Type B pancreatic cell (in vitro differentiated cells): ENCODE results near the gene PLA2G3. TPM values are rescaled to one million over a fixed set of nuclear protein-coding genes. Genes with fewer than 3 reads are reported as not detected.
A peak's percentile ranks its signal among the peaks of the same experiment; 100 is the strongest.
"Not testable (repeated sequence)": the region's sequence is repeated elsewhere in the genome, so short reads cannot be mapped to it uniquely, and the experiment has no call there.

ENCODE experiments used
- DNase-seq: peaks from one replicate; pipeline ENCODE4 v3.0.0; 2021; ENCODE audit warnings: mixed read lengths; ENCODE audit not compliant: unreplicated experiment; ENCODE audit errors: extremely low spot score
- H3K27ac Mint-ChIP-seq: 2 replicates; pipeline ENCODE4 v1.8.0; 2021; ENCODE audit warnings: mild to moderate bottlenecking, mixed read lengths
- H3K27me3 Mint-ChIP-seq: 2 replicates; pipeline ENCODE4 v1.8.0; 2021; ENCODE audit warnings: mixed read lengths
- H3K36me3 Mint-ChIP-seq: 2 replicates; pipeline ENCODE4 v1.8.0; 2021; ENCODE audit warnings: mixed read lengths
- H3K4me1 Mint-ChIP-seq: one replicate; pipeline ENCODE4 v1.8.0; 2021; ENCODE audit warnings: mixed read lengths; ENCODE audit not compliant: unreplicated experiment
- H3K4me3 Mint-ChIP-seq: 2 replicates; pipeline ENCODE4 v1.8.0; 2021; ENCODE audit warnings: mild to moderate bottlenecking, mixed read lengths
- H3K9me3 Mint-ChIP-seq: 2 replicates; pipeline ENCODE4 v1.8.0; 2021; ENCODE audit warnings: mixed read lengths
- total RNA-seq: library from RNA; stranded (reverse); gene quantifications from 2 replicates; pipeline ENCODE4 v1.2.1, GENCODE V29; 2021; ENCODE audit warnings: low replicate concordance
- TF ChIP-seq, protein P1 (sequence below): fragments of 200-600 bp; sonication (generic); conservative IDR thresholded peaks from 2 replicates; pipeline ENCODE4 v1.5.0; 2021; ENCODE audit warnings: antibody characterized with exemption, mild to moderate bottlenecking

PLA2G3 gene
- total RNA-seq, 1 donor from 2014 or later = 0.75 TPM

DNA sequence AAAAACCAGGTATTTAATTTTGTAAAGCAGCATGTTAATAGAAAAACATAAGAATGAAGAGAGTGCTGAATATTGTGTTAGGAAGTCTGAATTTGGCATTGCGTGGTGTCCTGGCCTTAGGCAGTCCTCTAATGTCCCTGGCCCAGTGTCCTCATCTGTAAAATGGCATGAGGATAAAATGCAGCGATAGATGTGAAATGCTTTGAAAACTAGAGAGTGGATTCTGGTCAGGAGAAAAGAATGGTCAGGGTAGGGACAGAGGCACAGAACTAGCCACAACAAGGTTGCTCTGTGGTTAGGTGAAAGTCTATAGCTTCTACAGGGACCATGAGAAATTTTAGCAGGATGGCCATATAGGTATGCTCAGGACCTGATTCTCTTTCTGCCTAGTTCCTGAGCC lies 38.6 kb upstream of the PLA2G3 start:
- H3K9me3 Mint-ChIP-seq = no peaks in the 10 kb centered on the region
- no peak overlapping the region for H3K27ac Mint-ChIP-seq
- peaks cover 23% of the 10 kb centered on the region for H3K36me3 Mint-ChIP-seq
- DNase-seq = no peak
- no peak overlapping the region for H3K4me3 Mint-ChIP-seq
- TF ChIP-seq, protein P1, sequence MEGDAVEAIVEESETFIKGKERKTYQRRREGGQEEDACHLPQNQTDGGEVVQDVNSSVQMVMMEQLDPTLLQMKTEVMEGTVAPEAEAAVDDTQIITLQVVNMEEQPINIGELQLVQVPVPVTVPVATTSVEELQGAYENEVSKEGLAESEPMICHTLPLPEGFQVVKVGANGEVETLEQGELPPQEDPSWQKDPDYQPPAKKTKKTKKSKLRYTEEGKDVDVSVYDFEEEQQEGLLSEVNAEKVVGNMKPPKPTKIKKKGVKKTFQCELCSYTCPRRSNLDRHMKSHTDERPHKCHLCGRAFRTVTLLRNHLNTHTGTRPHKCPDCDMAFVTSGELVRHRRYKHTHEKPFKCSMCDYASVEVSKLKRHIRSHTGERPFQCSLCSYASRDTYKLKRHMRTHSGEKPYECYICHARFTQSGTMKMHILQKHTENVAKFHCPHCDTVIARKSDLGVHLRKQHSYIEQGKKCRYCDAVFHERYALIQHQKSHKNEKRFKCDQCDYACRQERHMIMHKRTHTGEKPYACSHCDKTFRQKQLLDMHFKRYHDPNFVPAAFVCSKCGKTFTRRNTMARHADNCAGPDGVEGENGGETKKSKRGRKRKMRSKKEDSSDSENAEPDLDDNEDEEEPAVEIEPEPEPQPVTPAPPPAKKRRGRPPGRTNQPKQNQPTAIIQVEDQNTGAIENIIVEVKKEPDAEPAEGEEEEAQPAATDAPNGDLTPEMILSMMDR = no peak
- H3K27me3 Mint-ChIP-seq = no peaks in the 10 kb centered on the region
- H3K4me1 Mint-ChIP-seq = peaks cover 19% of the 10 kb centered on the region

DNA sequence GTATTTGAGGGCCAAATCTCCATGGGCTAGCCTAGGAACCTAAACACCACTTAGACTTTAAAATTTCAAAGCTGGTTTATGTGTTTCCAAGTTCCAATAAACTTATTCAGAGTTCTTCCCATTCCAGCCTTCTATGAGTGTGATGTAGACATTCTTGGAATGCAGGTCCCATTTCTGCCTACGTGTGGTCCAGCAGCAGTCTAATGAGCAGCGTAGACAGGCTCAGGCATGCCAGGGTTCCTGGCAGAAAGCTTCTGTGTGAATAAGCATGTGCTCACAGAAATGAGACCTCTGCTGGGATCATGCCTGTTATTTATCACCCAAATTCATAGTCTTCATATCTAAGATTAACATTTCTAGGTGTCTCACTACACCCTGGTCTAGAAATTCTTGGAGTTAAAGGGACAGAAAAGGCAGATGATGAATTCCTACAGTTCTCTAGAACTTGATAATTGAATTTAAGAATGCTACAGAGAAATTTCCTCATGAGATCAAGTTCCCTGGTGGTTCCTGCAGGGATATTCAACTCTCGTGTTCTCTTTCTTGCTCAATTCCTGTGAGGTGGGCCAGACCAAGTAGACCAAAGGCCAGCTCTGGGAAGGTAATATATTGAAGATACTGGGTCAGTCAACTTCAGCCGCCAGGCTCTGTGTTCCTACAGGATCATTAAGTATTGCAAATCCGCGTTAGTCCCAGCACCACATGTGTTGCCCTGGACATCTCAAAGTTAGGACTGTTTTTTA lies 37.3 kb upstream of the PLA2G3 start:
- H3K4me3 Mint-ChIP-seq = no peak overlapping the region

GRCh38 chr22:31176923-31177322 lies 36.6 kb upstream of the PLA2G3 start:
- Mint-ChIP-seq H3K27ac (peak overlapping the region; percentile 51), H3K4me1 (peaks cover 31% of the 10 kb centered on the region), H3K36me3 (peaks cover 29% of the 10 kb centered on the region), H3K4me3 (no peak overlapping the region), H3K9me3 (no peaks in the 10 kb centered on the region), H3K27me3 (no peaks in the 10 kb centered on the region)
- no peak for DNase-seq
- TF ChIP-seq, protein P1 = no peak

More for the DNA sequence above, 37.3 kb upstream of the PLA2G3 start:
- Mint-ChIP-seq H3K4me1 (peaks cover 31% of the 10 kb centered on the region), H3K27me3 (no peaks in the 10 kb centered on the region), H3K9me3 (no peaks in the 10 kb centered on the region), H3K36me3 (peaks cover 29% of the 10 kb centered on the region), H3K27ac (peak overlapping the region; percentile 51)
- DNase-seq = no peak
- TF ChIP-seq, protein P1 = no peak

DNA sequence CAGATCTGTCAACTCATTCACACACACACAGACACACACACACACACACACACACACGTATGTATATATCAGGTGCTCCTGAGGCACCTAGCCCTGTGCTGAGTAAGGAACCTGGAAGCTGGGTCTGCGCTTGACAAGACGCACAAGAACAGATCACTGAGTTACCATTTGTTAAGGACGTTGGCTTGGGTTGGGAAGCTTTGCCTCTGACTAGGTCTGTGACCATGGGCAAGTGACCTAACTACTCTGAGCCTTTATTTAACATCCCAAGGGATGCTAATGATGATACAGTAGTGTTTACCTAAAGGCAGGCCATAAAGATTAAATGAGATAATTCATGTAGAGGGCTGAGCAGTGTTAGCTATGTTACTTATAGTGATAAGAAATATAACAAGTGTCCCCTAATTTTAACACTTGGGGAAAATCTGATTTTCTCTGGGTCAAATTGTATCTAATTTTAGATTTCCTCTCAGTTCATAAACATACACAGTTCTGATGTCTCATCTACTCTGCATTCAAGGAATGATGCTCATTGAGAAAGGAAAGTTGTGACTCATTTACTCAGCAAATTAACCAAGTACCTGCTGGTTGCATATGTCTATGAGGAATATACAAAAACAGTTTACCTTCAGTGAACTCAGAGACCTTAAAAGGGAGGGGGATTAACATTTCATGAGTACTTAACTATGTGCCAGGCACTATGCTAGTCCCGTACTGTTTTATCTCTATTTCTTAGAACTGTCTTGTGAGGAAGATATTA lies 33.3 kb upstream of the PLA2G3 start:
- peaks cover 25% of the 10 kb centered on the region for H3K36me3 Mint-ChIP-seq
- TF ChIP-seq, protein P1 = no peak
- H3K27me3 Mint-ChIP-seq = no peaks in the 10 kb centered on the region
- no peaks in the 10 kb centered on the region for H3K9me3 Mint-ChIP-seq
- H3K27ac Mint-ChIP-seq = peak overlapping the region; percentile 50
- no peak overlapping the region for H3K4me3 Mint-ChIP-seq
- no peak for DNase-seq
- peaks cover 28% of the 10 kb centered on the region for H3K4me1 Mint-ChIP-seq

DNA sequence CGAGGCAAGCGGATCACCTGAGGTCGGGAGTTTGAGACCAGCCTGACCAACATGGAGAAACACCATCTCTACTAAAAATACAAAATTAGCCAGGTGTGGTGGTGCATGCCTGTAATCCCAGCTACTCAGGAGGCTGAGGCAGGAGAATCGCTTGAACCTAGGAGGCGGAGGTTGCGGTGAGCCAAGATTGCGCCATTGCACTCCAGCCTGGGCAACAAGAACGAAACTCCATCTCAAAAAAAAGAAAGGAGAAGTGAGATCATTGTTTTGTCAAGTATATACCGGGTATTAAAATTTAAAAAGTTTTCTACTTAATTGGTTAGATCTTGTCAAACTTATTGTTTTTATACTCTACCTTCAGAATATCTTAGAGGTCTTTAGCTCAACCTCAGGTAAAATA lies 31.4 kb upstream of the PLA2G3 start:
- not testable (repeated sequence) for H3K27me3 Mint-ChIP-seq, H3K9me3 Mint-ChIP-seq, H3K27ac Mint-ChIP-seq, DNase-seq, H3K4me3 Mint-ChIP-seq
- H3K36me3 Mint-ChIP-seq = peaks cover 23% of the 10 kb centered on the region
- peaks cover 25% of the 10 kb centered on the region for H3K4me1 Mint-ChIP-seq

DNA sequence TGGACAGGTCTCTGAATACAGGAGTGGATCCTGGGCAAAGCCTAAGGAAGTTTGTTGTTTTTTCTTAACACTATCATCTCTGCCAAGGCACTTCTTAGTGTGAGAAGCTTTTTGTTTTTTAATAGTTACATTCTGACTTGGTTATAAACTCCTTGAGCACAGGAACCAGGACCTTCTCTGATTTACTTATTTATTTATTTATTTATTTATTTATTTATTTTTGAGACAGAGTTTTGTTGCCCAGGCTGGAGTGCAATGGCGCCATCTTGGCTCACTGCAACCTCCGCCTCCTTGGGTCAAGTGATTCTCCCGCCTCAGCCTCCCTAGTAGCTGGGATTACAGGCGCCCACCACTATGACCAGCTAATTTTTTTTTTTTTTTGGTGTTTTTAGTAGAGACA lies 30.7 kb upstream of the PLA2G3 start:
- TF ChIP-seq, protein P1 = no peak
- no peak overlapping the region for H3K27ac Mint-ChIP-seq
- DNase-seq = no peak
- H3K9me3 Mint-ChIP-seq = no peaks in the 10 kb centered on the region
- H3K36me3 Mint-ChIP-seq = peaks cover 25% of the 10 kb centered on the region
- no peak overlapping the region for H3K4me3 Mint-ChIP-seq
- H3K4me1 Mint-ChIP-seq = peaks cover 25% of the 10 kb centered on the region
- H3K27me3 Mint-ChIP-seq = no peaks in the 10 kb centered on the region
